AG10803 (cell line): ENCODE measurements around the gene SPPL2A.

Experiments
- DNase-seq: peaks from one replicate; pipeline ENCODE4 v3.0.0; 2010; ENCODE audit warnings: low read depth
- H3K4me3 ChIP-seq: 2 replicates; pipeline ENCODE4 v1.5.1; 2011; ENCODE audit warnings: mild to moderate bottlenecking, low read length, control low read depth
- CTCF ChIP-seq: conservative IDR thresholded peaks from 2 replicates; pipeline ENCODE4 v1.5.1; 2011; ENCODE audit warnings: mild to moderate bottlenecking, low read length, control low read depth, inconsistent platforms

SPPL2A gene

GRCh38 chr15:50670115-50670514, 95.4 kb downstream of the SPPL2A start:
- DNase-seq: no peak
- TF ChIP-seq CTCF: no peak

GRCh38 chr15:50669611-50670010, 95.9 kb downstream of the SPPL2A start:
- no peak overlapping the region for H3K4me3 ChIP-seq
- no peak for TF ChIP-seq CTCF
- no peak for DNase-seq

More at GRCh38 chr15:50670115-50670514, 95.4 kb downstream of the SPPL2A start:
- H3K4me3 ChIP-seq: no peak overlapping the region

- TF ChIP-seq CTCF: no peak
- no peak overlapping the region for H3K4me3 ChIP-seq
- DNase-seq: no peak
Observed at GRCh38 chr15:50665938-50666337, 99.6 kb downstream of the SPPL2A start.

- DNase-seq: no peak
- no peak for TF ChIP-seq CTCF
- H3K4me3 ChIP-seq: no peak overlapping the region
Observed at GRCh38 chr15:50655555-50655954, 110.0 kb downstream of the SPPL2A start.

- H3K4me3 ChIP-seq: no peak overlapping the region
- DNase-seq: no peak
- no peak for TF ChIP-seq CTCF
Observed at GRCh38 chr15:50653156-50653743, 112.3 kb downstream of the SPPL2A start.

- no peak for TF ChIP-seq CTCF
- H3K4me3 ChIP-seq: no peak overlapping the region
- DNase-seq: no peak
Observed at GRCh38 chr15:50652671-50653070, 112.8 kb downstream of the SPPL2A start.
